ENCODE data around the gene MRPL17. TPM values are rescaled to one million over a fixed set of nuclear protein-coding genes. Genes with fewer than 3 reads are reported as not detected.
A peak's percentile ranks its signal among the peaks of the same experiment; 100 is the strongest.

The MRPL17 gene
- total RNA-seq, 2 donors from 2014 or later = 34.6 to 75.1 TPM

GRCh38 chr11:6646918-6647679 lies 36.0 kb downstream of the MRPL17 start:
- H3K27me3 ChIP-seq = no peaks in the 10 kb centered on the region
- DNase-seq = peak; percentile 34
- H3K9ac ChIP-seq (ENCODE audit: low read depth in 2 of 2, low read length in 2 of 2) = peak overlapping the region in 1 of 2 donors; percentile 44
- H3K4me3 ChIP-seq = no peak overlapping the region
- H3K27ac ChIP-seq = peak overlapping the region; percentile 64
- H3K4me1 ChIP-seq = peaks cover 3% of the 10 kb centered on the region
- H3K36me3 ChIP-seq = no peaks in the 10 kb centered on the region
- intact Hi-C loops (cut with DNase I) = loop anchor here (5.0 kb wide), 1 partner anchor 35 kb away; the partner anchor contains the start of gene MRPL17
- H3K9me3 ChIP-seq = no peaks in the 10 kb centered on the region
- no peak for TF ChIP-seq CTCF (IDR thresholded peaks at IDR 0.05)

- H3K4me1 ChIP-seq = peaks cover 3% of the 10 kb centered on the region
- DNase-seq = peak; percentile 40
- H3K9me3 ChIP-seq = no peaks in the 10 kb centered on the region
- no peak overlapping the region for H3K4me3 ChIP-seq
- H3K27ac ChIP-seq = peak overlapping the region; percentile 64
- H3K9ac ChIP-seq (ENCODE audit: low read depth in 2 of 2, low read length in 2 of 2) = peak overlapping the region in 1 of 2 donors; percentile 44
- TF ChIP-seq CTCF (IDR thresholded peaks at IDR 0.05) = no peak
- no peaks in the 10 kb centered on the region for H3K27me3 ChIP-seq
- H3K36me3 ChIP-seq = no peaks in the 10 kb centered on the region
- intact Hi-C loops (cut with DNase I) = loop anchor here (5.0 kb wide), 1 partner anchor 36 kb away; the partner anchor contains the start of gene MRPL17
Measured at GRCh38 chr11:6646576-6646917, 36.6 kb downstream of the MRPL17 start.

GRCh38 chr11:6646071-6646470 lies 37.1 kb downstream of the MRPL17 start:
- H3K4me1 ChIP-seq = peaks cover 3% of the 10 kb centered on the region
- H3K27me3 ChIP-seq = no peaks in the 10 kb centered on the region
- DNase-seq = no peak
- peak overlapping the region; percentile 64 for H3K27ac ChIP-seq
- no peaks in the 10 kb centered on the region for H3K36me3 ChIP-seq
- H3K9ac ChIP-seq (ENCODE audit: low read depth in 2 of 2, low read length in 2 of 2) = peak overlapping the region in 1 of 2 donors; percentile 17
- intact Hi-C loops (cut with DNase I) = loop anchor here (5.0 kb wide), 1 partner anchor 36 kb away; the partner anchor contains the start of gene MRPL17
- TF ChIP-seq CTCF (IDR thresholded peaks at IDR 0.05) = no peak
- no peak overlapping the region for H3K4me3 ChIP-seq
- no peaks in the 10 kb centered on the region for H3K9me3 ChIP-seq

GRCh38 chr11:6642957-6643356 lies 40.2 kb downstream of the MRPL17 start:
- intact Hi-C loops (cut with DNase I) = no loop called here
- H3K4me3 ChIP-seq = no peak overlapping the region
- no peaks in the 10 kb centered on the region for H3K27me3 ChIP-seq
- peaks cover 3% of the 10 kb centered on the region for H3K4me1 ChIP-seq
- H3K9ac ChIP-seq (ENCODE audit: low read depth in 2 of 2, low read length in 2 of 2) = no peak overlapping the region
- no peak for TF ChIP-seq CTCF (IDR thresholded peaks at IDR 0.05)
- H3K27ac ChIP-seq = no peak overlapping the region
- H3K36me3 ChIP-seq = no peaks in the 10 kb centered on the region
- DNase-seq = no peak
- H3K9me3 ChIP-seq = no peaks in the 10 kb centered on the region

GRCh38 chr11:6640985-6641701 lies 42.0 kb downstream of the MRPL17 start:
- TF ChIP-seq CTCF (IDR thresholded peaks at IDR 0.05) = no peak
- DNase-seq = no peak
- H3K4me1 ChIP-seq = no peaks in the 10 kb centered on the region
- H3K27me3 ChIP-seq = no peaks in the 10 kb centered on the region
- H3K4me3 ChIP-seq = no peak overlapping the region
- H3K9me3 ChIP-seq = no peaks in the 10 kb centered on the region
- no peaks in the 10 kb centered on the region for H3K36me3 ChIP-seq
- H3K27ac ChIP-seq = no peak overlapping the region
- intact Hi-C loops (cut with DNase I) = no loop called here
- H3K9ac ChIP-seq (ENCODE audit: low read depth in 2 of 2, low read length in 2 of 2) = no peak overlapping the region

Measured in colonic mucosa (tissue), 4 donors.